GM23248 (cell line): ENCODE results near the gene TNNI3.

Source experiments
- EZH2 ChIP-seq: fragments of 200-600 bp; sonication (generic); IDR thresholded peaks from 2 replicates; pipeline ENCODE4 v1.6.1; 2018; ENCODE audit warnings: antibody characterized with exemption, mild to moderate bottlenecking; ENCODE audit not compliant: insufficient read depth, poor library complexity, severe bottlenecking
- EZH2phosphoT487 ChIP-seq: fragments of 200-600 bp; sonication (generic); IDR thresholded peaks from 2 replicates; pipeline ENCODE4 v1.6.1; 2018; ENCODE audit warnings: antibody characterized with exemption, moderate library complexity, mild to moderate bottlenecking, low read depth; ENCODE audit not compliant: insufficient read depth

DNA sequence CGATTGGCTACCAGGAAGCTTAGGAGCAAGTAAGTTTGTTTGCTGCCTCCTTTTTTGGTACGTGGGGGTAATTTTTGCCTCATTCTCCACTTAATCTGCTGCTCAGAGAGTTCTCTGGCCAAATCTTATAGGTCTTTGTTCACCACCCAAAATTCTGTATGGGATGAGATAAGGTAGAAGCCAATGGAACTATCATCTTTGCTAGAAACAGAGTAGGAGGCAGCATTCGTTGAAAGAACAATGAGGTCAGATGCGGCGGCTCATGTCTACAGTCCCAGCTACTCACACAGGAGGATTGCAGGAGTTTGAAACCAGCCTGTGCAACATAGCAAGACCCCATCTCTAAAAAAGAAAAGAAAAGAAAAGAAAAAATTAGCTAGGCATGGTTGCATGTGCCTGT is 13.9 kb upstream of the TNNI3 start:
- TF ChIP-seq EZH2: no peak
- no peak for TF ChIP-seq EZH2phosphoT487
